Neural cell (in vitro differentiated cells): ENCODE measurements around the gene GFRA4.

Experiments
- EZH2 ChIP-seq: fragments of 200-600, 300-800 bp; shearing (Covaris generic), sonication (generic); IDR thresholded peaks from 2 replicates; pipeline ENCODE4 v1.6.1; 2014; ENCODE audit warnings: antibody characterized with exemption, low read length, borderline replicate concordance, mild to moderate bottlenecking; ENCODE audit not compliant: insufficient read depth, poor library complexity, severe bottlenecking
- POLR2AphosphoS5 ChIP-seq: IDR thresholded peaks from 2 replicates; pipeline ENCODE4 v1.6.1; 2012
- RAD21 ChIP-seq: fragments of 450-650 bp; conservative IDR thresholded peaks from 2 replicates; pipeline ENCODE4 v1.6.1; 2014; ENCODE audit warnings: antibody characterized with exemption, mild to moderate bottlenecking, moderate library complexity
- TAF1 ChIP-seq: IDR thresholded peaks from 2 replicates; pipeline ENCODE4 v1.6.1; 2012; ENCODE audit warnings: low read depth
- TF ChIP-seq, protein P1 (sequence below): fragments of 450-650 bp; IDR thresholded peaks from 2 replicates; pipeline ENCODE4 v1.5.1; 2014; ENCODE audit warnings: antibody characterized with exemption, mild to moderate bottlenecking, moderate library complexity; ENCODE audit not compliant: poor library complexity, severe bottlenecking
- TF ChIP-seq, protein P2 (sequence below): IDR thresholded peaks from 2 replicates; pipeline ENCODE4 v1.6.1; 2012; ENCODE audit warnings: borderline replicate concordance

DNA sequence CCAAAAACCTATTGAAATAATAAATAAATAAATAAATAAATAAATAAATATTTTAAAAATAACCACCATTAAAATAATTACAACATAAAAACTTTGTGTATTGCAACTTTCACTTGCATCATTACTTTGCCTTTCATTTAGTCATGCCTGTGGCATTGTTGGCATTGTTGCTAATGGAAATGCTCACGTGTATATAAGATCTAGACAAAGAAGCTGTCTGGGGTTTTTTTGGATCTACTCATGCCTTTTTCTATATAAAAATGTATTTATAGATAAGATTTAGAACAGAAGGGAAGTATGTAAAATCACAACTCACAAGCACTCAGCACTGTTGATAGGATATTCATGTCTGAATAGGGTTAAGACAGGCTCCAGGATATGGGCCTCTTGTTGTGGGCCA, 27.9 kb downstream of the GFRA4 start:
- TF ChIP-seq POLR2AphosphoS5, result no peak
- TF ChIP-seq, protein P1, sequence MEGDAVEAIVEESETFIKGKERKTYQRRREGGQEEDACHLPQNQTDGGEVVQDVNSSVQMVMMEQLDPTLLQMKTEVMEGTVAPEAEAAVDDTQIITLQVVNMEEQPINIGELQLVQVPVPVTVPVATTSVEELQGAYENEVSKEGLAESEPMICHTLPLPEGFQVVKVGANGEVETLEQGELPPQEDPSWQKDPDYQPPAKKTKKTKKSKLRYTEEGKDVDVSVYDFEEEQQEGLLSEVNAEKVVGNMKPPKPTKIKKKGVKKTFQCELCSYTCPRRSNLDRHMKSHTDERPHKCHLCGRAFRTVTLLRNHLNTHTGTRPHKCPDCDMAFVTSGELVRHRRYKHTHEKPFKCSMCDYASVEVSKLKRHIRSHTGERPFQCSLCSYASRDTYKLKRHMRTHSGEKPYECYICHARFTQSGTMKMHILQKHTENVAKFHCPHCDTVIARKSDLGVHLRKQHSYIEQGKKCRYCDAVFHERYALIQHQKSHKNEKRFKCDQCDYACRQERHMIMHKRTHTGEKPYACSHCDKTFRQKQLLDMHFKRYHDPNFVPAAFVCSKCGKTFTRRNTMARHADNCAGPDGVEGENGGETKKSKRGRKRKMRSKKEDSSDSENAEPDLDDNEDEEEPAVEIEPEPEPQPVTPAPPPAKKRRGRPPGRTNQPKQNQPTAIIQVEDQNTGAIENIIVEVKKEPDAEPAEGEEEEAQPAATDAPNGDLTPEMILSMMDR, result no peak
- TF ChIP-seq RAD21, result no peak
- TF ChIP-seq, protein P2, sequence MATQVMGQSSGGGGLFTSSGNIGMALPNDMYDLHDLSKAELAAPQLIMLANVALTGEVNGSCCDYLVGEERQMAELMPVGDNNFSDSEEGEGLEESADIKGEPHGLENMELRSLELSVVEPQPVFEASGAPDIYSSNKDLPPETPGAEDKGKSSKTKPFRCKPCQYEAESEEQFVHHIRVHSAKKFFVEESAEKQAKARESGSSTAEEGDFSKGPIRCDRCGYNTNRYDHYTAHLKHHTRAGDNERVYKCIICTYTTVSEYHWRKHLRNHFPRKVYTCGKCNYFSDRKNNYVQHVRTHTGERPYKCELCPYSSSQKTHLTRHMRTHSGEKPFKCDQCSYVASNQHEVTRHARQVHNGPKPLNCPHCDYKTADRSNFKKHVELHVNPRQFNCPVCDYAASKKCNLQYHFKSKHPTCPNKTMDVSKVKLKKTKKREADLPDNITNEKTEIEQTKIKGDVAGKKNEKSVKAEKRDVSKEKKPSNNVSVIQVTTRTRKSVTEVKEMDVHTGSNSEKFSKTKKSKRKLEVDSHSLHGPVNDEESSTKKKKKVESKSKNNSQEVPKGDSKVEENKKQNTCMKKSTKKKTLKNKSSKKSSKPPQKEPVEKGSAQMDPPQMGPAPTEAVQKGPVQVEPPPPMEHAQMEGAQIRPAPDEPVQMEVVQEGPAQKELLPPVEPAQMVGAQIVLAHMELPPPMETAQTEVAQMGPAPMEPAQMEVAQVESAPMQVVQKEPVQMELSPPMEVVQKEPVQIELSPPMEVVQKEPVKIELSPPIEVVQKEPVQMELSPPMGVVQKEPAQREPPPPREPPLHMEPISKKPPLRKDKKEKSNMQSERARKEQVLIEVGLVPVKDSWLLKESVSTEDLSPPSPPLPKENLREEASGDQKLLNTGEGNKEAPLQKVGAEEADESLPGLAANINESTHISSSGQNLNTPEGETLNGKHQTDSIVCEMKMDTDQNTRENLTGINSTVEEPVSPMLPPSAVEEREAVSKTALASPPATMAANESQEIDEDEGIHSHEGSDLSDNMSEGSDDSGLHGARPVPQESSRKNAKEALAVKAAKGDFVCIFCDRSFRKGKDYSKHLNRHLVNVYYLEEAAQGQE, result no peak
- no peak for TF ChIP-seq EZH2
- no peak for TF ChIP-seq TAF1
